T-helper 17 cell (primary cell): ENCODE results near the gene MCC. TPM values are rescaled to one million over a fixed set of nuclear protein-coding genes. Genes with fewer than 3 reads are reported as not detected.
A peak's percentile ranks its signal among the peaks of the same experiment; 100 is the strongest.

Experiments
- ATAC-seq: fragments of 150-1000 bp; cut with Tn5 transposase; 2 replicates; pipeline ENCODE4 v1.10.0; 2021; ENCODE audit warnings: mild to moderate bottlenecking, moderate library complexity
- DNase-seq, 3 donors: peaks; one replicate each; pipeline versions ENCODE4 v3.0.0 to v3.0.0-alpha.2; 2020 to 2021
- H3K9me3 ChIP-seq: one replicate; pipeline ENCODE4 v1.7.0; 2013; ENCODE audit warnings: low read length, mild to moderate bottlenecking; ENCODE audit not compliant: control insufficient read depth, poor library complexity, severe bottlenecking
- H3K27ac Mint-ChIP-seq: one replicate; pipeline ENCODE4 v1.8.0; 2022; ENCODE audit warnings: mild to moderate bottlenecking, moderate library complexity, mixed read lengths
- H3K27me3 Mint-ChIP-seq: one replicate; pipeline ENCODE4 v1.8.0; 2022; ENCODE audit warnings: mixed read lengths
- H3K36me3 Mint-ChIP-seq: one replicate; pipeline ENCODE4 v1.8.0; 2022; ENCODE audit warnings: low read depth, mixed read lengths
- H3K4me1 Mint-ChIP-seq: one replicate; pipeline ENCODE4 v1.8.0; 2022; ENCODE audit warnings: mild to moderate bottlenecking, mixed read lengths
- H3K4me3 Mint-ChIP-seq: one replicate; pipeline ENCODE4 v1.8.0; 2022; ENCODE audit warnings: mild to moderate bottlenecking, moderate library complexity, mixed read lengths
- total RNA-seq, 4 donors: library from RNA in 2 of 4; stranded (reverse) in 2 of 4; gene quantifications; one replicate each; pipeline ENCODE4 v1.2.3 and lab custom pipeline; 2022 to 2026

MCC gene
- total RNA-seq, 2 donors from 2014 or later: 2.2 to 4.4 TPM

DNA sequence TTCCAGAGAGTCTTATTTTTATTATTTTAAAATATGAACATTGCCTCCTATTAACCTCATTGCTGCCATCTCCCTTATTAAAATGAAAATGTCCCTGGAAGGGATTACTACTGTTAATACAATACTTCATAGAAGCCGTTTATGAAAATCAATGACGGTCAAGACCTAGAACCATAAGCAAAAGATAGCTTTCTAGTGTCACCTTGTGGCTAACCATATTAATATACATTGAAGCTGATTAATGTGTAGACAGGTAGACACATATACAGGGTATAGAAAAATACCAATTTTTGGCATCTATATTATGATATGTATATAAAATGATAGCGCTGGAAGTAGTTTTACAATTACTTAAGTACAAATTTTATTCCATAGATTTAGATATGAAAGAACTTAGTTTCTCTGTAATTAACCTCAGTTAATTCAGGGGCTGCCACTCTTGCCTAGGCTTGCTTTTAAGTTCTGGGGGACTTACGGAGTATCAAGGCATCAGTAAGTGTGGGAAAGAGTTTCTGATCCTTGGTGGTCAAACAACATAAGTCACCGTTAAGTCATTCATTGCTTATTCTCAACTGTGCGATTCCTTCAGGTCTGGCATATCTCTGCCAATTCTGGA is 22.7 kb upstream of the MCC start:
- H3K36me3 Mint-ChIP-seq: peaks cover 3% of the 10 kb centered on the region
- ATAC-seq: no peak
- no peak for DNase-seq
- H3K27ac Mint-ChIP-seq: no peak overlapping the region
- H3K27me3 Mint-ChIP-seq: peaks cover 38% of the 10 kb centered on the region
- H3K4me1 Mint-ChIP-seq: peaks cover 18% of the 10 kb centered on the region
- H3K9me3 ChIP-seq: no peaks in the 10 kb centered on the region
- H3K4me3 Mint-ChIP-seq: no peak overlapping the region

DNA sequence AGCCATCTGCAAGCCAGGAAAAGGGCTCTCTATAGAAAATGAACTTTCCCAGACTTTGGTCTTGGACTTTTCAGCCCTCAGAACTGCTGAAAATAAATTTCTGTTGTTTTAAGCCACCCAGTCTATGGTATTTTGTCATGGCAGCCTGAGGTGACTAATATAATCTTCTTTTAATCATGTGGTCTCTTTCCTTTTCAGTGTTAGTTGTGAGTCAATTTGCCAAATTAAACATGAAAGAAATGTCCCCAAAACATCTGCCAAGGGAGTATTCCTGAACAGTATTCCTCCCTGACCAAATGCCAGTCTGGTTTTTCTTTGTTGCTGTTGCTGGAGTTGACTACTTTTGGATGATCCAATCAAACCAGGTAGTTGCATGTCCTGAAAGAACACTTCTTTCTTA is 20.5 kb upstream of the MCC start:
- H3K27ac Mint-ChIP-seq: no peak overlapping the region
- H3K36me3 Mint-ChIP-seq: peaks cover 3% of the 10 kb centered on the region
- peaks cover 4% of the 10 kb centered on the region for H3K4me1 Mint-ChIP-seq
- ATAC-seq (no peak), DNase-seq (no peak)
- no peaks in the 10 kb centered on the region for H3K9me3 ChIP-seq
- peaks cover 50% of the 10 kb centered on the region for H3K27me3 Mint-ChIP-seq
- H3K4me3 Mint-ChIP-seq: no peak overlapping the region

DNA sequence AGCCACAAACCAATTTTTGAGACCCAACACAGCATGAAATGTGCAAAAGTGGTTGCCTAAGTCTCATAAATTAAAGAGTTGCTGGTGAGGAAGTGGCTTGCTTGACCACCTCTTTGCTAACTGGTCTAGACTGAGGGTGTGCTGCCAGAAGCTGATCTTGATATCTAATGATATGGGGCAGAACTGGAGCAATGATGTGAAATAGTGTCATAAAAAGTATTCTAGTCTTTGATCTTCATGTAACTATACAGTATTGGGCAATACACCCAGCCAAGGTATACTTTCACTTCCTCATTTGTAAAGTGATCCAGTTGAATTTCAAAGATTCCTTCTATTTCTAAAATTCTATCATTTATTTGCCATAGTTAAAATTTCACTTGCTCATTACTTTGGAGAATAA is 19.3 kb upstream of the MCC start:
- H3K27ac Mint-ChIP-seq: no peak overlapping the region
- ATAC-seq (no peak), DNase-seq (no peak)
- H3K27me3 Mint-ChIP-seq: peaks cover 55% of the 10 kb centered on the region
- H3K4me1 Mint-ChIP-seq: peaks cover 4% of the 10 kb centered on the region
- no peaks in the 10 kb centered on the region for H3K9me3 ChIP-seq
- H3K4me3 Mint-ChIP-seq: no peak overlapping the region
- peaks cover 4% of the 10 kb centered on the region for H3K36me3 Mint-ChIP-seq

DNA sequence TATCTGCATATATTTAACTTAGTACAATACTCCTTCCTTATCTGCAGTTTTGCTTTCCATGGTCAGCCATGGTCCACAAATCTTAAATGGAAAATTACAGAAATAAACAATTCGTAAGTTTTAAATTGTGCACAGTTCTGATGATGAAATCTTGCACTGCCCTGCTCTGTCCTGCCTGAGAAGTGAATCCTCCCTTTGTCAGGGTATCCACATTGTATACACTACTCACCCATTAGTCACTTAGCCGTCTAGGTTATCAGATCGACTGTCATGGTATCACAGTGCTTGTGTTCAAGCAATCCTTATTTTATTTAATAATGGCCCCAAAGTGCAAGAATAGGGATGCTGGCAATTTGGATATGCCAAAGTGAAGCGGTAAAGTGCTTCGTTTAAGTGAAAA is 16.9 kb upstream of the MCC start:
- H3K27me3 Mint-ChIP-seq: peaks cover 57% of the 10 kb centered on the region
- no peak overlapping the region for H3K27ac Mint-ChIP-seq
- H3K9me3 ChIP-seq: no peaks in the 10 kb centered on the region
- ATAC-seq: no peak
- peaks cover 4% of the 10 kb centered on the region for H3K36me3 Mint-ChIP-seq
- DNase-seq: no peak
- no peak overlapping the region for H3K4me3 Mint-ChIP-seq
- H3K4me1 Mint-ChIP-seq: peaks cover 2% of the 10 kb centered on the region

DNA sequence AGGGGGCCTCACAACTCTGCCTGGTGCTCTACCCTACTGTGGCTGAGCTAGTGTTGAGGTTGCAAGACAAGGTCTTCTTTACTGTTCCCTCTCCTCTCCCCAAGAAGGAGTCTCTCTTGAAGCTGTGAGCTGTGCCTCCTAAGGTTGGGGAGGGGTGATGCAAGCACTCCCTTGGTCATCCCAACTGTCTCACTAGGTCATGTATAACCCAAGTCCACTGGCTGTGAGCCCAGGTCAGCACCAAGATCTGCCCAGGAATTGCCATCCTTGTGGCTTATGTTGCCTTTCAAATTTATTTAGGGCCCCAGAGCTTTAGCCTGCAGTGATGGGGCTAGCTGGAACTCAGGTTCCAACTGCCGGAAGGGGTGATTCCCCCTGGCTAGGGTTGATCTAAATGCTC is 14.9 kb upstream of the MCC start:
- no peak for ATAC-seq
- no peak for DNase-seq
- Mint-ChIP-seq H3K4me3 (no peak overlapping the region), H3K4me1 (peaks cover 2% of the 10 kb centered on the region), H3K27me3 (peaks cover 38% of the 10 kb centered on the region), H3K36me3 (peaks cover 3% of the 10 kb centered on the region), H3K27ac (no peak overlapping the region)
- no peaks in the 10 kb centered on the region for H3K9me3 ChIP-seq

DNA sequence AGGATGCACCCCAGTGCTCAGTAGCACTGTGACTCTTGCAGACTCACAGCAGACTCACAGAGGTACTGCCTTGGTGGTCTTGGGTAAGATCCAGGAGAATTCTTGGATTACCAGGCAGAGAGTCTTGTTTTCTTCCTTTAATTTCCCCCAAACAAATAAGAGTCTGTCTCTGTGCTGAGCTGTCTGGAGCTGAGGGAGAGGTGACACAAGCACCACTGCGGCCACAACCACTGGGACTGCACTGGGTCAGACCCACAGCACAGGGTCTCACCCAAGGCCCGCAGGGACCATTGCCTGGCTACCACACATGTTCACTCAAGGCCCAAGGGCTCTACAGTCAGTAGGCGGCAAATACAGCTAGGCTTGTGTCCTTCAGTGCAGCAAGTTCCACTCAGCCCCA is 13.8 kb upstream of the MCC start:
- Mint-ChIP-seq H3K27ac (no peak overlapping the region), H3K4me3 (no peak overlapping the region), H3K4me1 (no peaks in the 10 kb centered on the region), H3K27me3 (peaks cover 35% of the 10 kb centered on the region), H3K36me3 (peaks cover 2% of the 10 kb centered on the region)
- DNase-seq (no peak), ATAC-seq (no peak)
- no peaks in the 10 kb centered on the region for H3K9me3 ChIP-seq

DNA sequence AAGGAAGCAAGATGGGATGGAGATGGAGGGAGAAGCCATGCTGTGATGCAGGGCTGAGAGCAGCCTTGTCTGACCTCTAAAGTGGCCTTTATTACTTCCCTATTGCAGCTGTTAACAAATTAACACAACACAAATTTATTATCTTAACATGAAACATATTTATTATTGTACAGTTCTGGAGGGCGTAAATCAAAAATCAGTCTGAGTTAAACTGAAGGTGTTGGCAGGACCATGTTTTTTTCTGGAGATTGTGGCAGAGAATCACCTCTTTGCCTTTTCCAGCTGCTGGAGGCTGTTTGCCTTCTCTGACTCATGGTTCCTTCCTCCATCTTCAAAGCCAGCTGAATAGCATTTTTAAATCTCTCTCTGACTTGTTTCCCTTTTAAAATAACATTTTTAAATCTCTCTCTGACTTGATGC is 7.2 kb upstream of the MCC start:
- H3K27ac Mint-ChIP-seq: no peak overlapping the region
- peaks cover 3% of the 10 kb centered on the region for H3K9me3 ChIP-seq
- ATAC-seq: no peak
- H3K4me3 Mint-ChIP-seq: no peak overlapping the region
- no peaks in the 10 kb centered on the region for H3K36me3 Mint-ChIP-seq
- H3K27me3 Mint-ChIP-seq: peaks cover 12% of the 10 kb centered on the region
- no peak for DNase-seq
- H3K4me1 Mint-ChIP-seq: no peaks in the 10 kb centered on the region

DNA sequence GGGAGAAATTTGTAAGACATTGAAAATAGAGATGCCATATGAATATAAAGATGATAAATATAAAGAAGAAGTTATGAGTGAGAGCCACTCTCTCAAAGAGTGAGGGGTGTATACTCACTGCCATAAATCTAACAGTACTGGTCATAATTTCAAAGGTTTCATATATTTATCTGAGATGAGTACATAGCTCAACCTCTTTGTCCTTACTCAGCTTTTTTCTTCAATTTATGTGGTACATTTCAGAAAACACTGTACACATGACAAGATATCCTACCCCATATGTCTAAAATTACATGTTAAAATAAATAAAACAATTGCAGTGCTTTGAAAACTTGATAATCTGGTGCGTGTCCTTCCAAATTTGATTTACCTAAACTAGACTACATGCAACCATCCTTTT is 5.2 kb upstream of the MCC start:
- ATAC-seq: no peak
- peaks cover 19% of the 10 kb centered on the region for H3K27me3 Mint-ChIP-seq

DNA sequence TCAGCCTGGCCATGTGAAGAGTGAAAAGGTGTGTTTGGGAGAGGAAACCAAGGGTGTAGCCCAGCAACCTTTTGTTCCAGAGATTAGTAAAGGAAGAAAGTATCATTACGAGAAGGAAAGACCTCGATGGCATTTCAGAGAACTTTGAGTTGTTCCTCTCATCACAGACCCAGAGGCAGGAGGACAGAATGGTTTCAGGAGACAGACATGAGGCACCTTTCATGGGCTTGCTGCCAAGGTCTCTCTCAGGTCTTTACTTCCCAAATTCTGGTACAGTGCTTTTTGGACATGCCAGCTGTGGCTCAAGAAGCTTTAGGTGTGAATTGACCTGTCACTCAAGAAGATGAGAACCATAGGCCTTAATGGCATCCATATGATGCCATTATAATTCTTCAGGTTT is 2.8 kb upstream of the MCC start:
- no peak for ATAC-seq
- Mint-ChIP-seq H3K4me3 (no peak overlapping the region), H3K27me3 (peaks cover 22% of the 10 kb centered on the region), H3K36me3 (no peaks in the 10 kb centered on the region), H3K27ac (no peak overlapping the region), H3K4me1 (peaks cover 13% of the 10 kb centered on the region)
- peaks cover 7% of the 10 kb centered on the region for H3K9me3 ChIP-seq
- no peak for DNase-seq

More for the DNA sequence above, 5.2 kb upstream of the MCC start:
- H3K4me1 Mint-ChIP-seq: peaks cover 6% of the 10 kb centered on the region
- no peaks in the 10 kb centered on the region for H3K36me3 Mint-ChIP-seq
- no peak for DNase-seq
- H3K4me3 Mint-ChIP-seq: no peak overlapping the region
- H3K27ac Mint-ChIP-seq: no peak overlapping the region
- H3K9me3 ChIP-seq: peaks cover 7% of the 10 kb centered on the region

DNA sequence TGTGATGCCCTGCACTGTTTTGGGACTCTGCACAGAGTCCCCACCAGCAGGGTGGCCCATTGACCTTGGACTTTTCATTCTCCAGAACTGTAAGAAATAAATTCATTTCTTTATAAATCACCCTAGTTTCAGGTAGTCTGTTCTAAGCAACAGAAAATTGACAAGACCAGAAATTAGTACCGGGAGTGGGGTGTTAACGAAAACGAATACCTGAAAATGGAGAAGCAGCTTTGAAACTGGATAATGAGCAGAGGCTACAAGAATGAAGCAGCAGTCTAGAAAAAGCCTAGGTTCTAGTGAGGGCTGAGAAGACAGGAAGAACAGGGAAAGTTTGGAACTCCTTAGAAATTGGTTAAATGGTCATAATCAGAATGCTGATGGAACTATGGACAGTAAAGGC is 2.1 kb upstream of the MCC start:
- ATAC-seq (no peak), DNase-seq (no peak)
- H3K36me3 Mint-ChIP-seq: no peaks in the 10 kb centered on the region
- no peak overlapping the region for H3K4me3 Mint-ChIP-seq
- H3K27me3 Mint-ChIP-seq: peaks cover 29% of the 10 kb centered on the region
- no peak overlapping the region for H3K27ac Mint-ChIP-seq
- peaks cover 7% of the 10 kb centered on the region for H3K9me3 ChIP-seq
- peaks cover 13% of the 10 kb centered on the region for H3K4me1 Mint-ChIP-seq

DNA sequence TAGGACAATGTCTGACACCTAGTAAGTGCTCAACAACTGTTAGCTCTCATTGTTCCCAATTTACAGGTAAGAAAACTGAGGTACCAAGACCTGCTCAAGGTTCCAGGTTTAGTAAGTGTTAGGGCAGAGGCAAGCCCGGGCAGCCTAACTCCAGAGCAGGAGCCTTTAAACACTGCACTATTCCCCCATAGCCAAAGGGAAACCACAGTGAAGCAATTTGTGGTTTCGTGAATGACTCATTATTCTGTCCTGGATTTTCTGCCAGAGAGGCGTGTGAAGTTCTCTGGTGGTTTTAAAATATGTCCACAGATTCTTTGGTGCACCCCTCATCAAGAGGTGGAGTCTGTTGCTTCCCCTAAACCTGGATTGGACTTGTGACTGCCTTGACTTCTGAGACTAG is 1.0 kb upstream of the MCC start:
- Mint-ChIP-seq H3K27me3 (peaks cover 38% of the 10 kb centered on the region), H3K36me3 (no peaks in the 10 kb centered on the region), H3K4me1 (peaks cover 13% of the 10 kb centered on the region), H3K27ac (no peak overlapping the region), H3K4me3 (peak overlapping the region; percentile 92)
- H3K9me3 ChIP-seq: peaks cover 7% of the 10 kb centered on the region
- ATAC-seq: peak; percentile 78
- DNase-seq: no peak

DNA sequence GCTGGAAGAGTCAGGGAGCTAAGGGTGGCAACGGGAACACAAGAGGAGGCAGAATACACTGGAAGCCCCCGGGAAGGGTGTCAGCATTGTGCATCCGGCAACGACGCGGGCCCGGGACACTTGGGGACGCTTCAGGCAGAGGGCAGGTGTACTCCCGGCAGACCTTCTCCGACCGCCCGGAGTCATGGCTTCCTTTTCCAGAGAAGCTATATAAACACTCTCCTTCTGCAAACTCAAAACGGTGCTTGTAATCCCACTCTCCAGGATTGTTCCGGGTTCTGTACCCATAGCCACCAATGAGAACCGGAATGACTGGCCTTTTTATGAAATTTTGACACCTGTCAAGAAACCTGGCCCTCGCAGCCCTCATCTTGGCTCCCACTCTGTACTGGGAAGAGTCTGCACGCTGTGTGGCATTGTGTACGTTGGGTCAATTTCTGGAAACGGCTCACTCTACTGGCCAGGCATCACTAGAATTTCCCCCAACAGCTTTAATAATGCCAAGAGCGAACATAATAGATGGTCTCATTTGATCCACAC is 462 bp upstream of the MCC start:
- Mint-ChIP-seq H3K4me3 (peak overlapping the region; percentile 92), H3K27me3 (peaks cover 44% of the 10 kb centered on the region), H3K27ac (no peak overlapping the region), H3K36me3 (peaks cover under 1% of the 10 kb centered on the region), H3K4me1 (peaks cover 13% of the 10 kb centered on the region)
- ATAC-seq (no peak), DNase-seq (no peak)
- peaks cover 7% of the 10 kb centered on the region for H3K9me3 ChIP-seq

DNA sequence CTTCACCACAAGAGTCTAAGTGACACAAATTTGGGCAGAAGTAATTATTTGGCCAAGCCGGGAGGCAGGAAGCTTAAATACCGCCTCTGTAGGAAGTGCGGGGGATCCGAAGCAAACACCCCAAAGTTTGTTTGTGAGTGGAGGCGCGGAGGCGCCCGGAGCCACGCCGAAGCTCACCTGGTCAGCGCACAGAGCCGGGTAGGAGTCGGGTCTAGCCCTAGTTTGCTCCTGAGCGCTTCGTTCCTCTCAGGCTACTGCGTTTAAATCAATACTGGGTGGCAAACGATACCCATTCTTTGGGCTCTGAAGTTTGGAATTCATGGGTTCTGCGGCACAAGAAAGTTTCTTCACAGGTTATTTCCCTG is 855 bp downstream of the MCC start:
- H3K27ac Mint-ChIP-seq: no peak overlapping the region
- H3K9me3 ChIP-seq: peaks cover 7% of the 10 kb centered on the region
- peak overlapping the region; percentile 92 for H3K4me3 Mint-ChIP-seq
- H3K27me3 Mint-ChIP-seq: peaks cover 51% of the 10 kb centered on the region
- peaks cover 2% of the 10 kb centered on the region for H3K36me3 Mint-ChIP-seq
- ATAC-seq (peak; percentile 14), DNase-seq (no peak)
- peaks cover 13% of the 10 kb centered on the region for H3K4me1 Mint-ChIP-seq

DNA sequence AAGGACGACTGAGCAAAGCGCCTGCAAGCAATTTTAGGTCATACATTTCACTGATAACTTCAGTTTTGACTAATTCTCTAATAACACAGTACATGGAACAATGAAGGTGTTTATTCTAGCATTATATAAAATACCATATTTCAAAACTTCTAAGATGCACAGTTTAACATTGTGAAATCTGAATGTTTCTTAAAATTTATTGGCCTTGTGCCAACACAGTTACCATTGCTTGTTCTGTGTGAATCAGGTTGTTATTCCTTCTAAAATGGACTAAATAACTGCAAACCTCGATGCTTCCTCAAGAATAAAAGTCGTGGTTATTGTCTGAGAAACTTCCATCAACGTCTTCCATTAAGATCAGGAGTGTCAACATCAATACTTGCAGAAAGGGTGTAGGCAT is 8.0 kb downstream of the MCC start:
- H3K4me1 Mint-ChIP-seq: no peaks in the 10 kb centered on the region
- no peaks in the 10 kb centered on the region for H3K9me3 ChIP-seq
- DNase-seq: no peak
- no peak overlapping the region for H3K4me3 Mint-ChIP-seq
- ATAC-seq: no peak
- H3K36me3 Mint-ChIP-seq: peaks cover 2% of the 10 kb centered on the region
- peaks cover 34% of the 10 kb centered on the region for H3K27me3 Mint-ChIP-seq
- no peak overlapping the region for H3K27ac Mint-ChIP-seq
